ENCODE measurements around the gene RNMT.
A peak's percentile ranks its signal among the peaks of the same experiment; 100 is the strongest.
"Not testable (repeated sequence)": the region's sequence is repeated elsewhere in the genome, so short reads cannot be mapped to it uniquely, and the experiment has no call there.

RNMT gene

GRCh38 chr18:13730481-13730880 lies 4.0 kb downstream of the RNMT start:
- DNase-seq (ENCODE audit: insufficient read length, low spot score) (no peak), FAIRE-seq (no peak)

- FAIRE-seq: no peak
Measured at GRCh38 chr18:13735681-13736080, 9.2 kb downstream of the RNMT start.

GRCh38 chr18:13745696-13746095 lies 19.2 kb downstream of the RNMT start:
- DNase-seq (ENCODE audit: insufficient read length, low spot score) (no peak), FAIRE-seq (no peak)

More at GRCh38 chr18:13735681-13736080, 9.2 kb downstream of the RNMT start:
- no peak for DNase-seq (ENCODE audit: insufficient read length, low spot score)

- DNase-seq (ENCODE audit: insufficient read length, low spot score) (no peak), FAIRE-seq (no peak)
Measured at GRCh38 chr18:13746633-13747032, 20.2 kb downstream of the RNMT start.

GRCh38 chr18:13751599-13751998 lies 25.1 kb downstream of the RNMT start:
- not testable (repeated sequence) for FAIRE-seq; DNase-seq (ENCODE audit: insufficient read length, low spot score)

- DNase-seq (ENCODE audit: insufficient read length, low spot score) (no peak), FAIRE-seq (no peak)
Measured at GRCh38 chr18:13756261-13756660, 29.8 kb downstream of the RNMT start.

GRCh38 chr18:13756671-13757070 lies 30.2 kb downstream of the RNMT start:
- FAIRE-seq (no peak), DNase-seq (ENCODE audit: insufficient read length, low spot score) (no peak)

- FAIRE-seq: peak; percentile 68
- DNase-seq (ENCODE audit: insufficient read length, low spot score): no peak
Measured at GRCh38 chr18:13758622-13759021, 32.1 kb downstream of the RNMT start.

- DNase-seq (ENCODE audit: insufficient read length, low spot score) (no peak), FAIRE-seq (no peak)
Measured at GRCh38 chr18:13760047-13760446, 33.6 kb downstream of the RNMT start.

- DNase-seq (ENCODE audit: insufficient read length, low spot score) (no peak), FAIRE-seq (no peak)
Measured at GRCh38 chr18:13762690-13763439, 36.4 kb downstream of the RNMT start.

GRCh38 chr18:13775058-13775457 lies 48.6 kb downstream of the RNMT start:
- no peak for DNase-seq (ENCODE audit: insufficient read length, low spot score)

GRCh38 chr18:13791181-13791580 lies 64.7 kb downstream of the RNMT start:
- DNase-seq (ENCODE audit: insufficient read length, low spot score) (no peak), FAIRE-seq (no peak)

More at GRCh38 chr18:13775058-13775457, 48.6 kb downstream of the RNMT start:
- FAIRE-seq: no peak

GRCh38 chr18:13793819-13794218 lies 67.3 kb downstream of the RNMT start:
- no peak for FAIRE-seq
- DNase-seq (ENCODE audit: insufficient read length, low spot score): no peak

GRCh38 chr18:13796515-13796914 lies 70.0 kb downstream of the RNMT start:
- DNase-seq (ENCODE audit: insufficient read length, low spot score): no peak
- no peak for FAIRE-seq

- DNase-seq (ENCODE audit: insufficient read length, low spot score): no peak
- FAIRE-seq: no peak
Measured at GRCh38 chr18:13797157-13797611, 70.7 kb downstream of the RNMT start.

GRCh38 chr18:13799396-13799795 lies 72.9 kb downstream of the RNMT start:
- no peak for DNase-seq (ENCODE audit: insufficient read length, low spot score)

GRCh38 chr18:13800505-13801259 lies 74.2 kb downstream of the RNMT start:
- no peak for FAIRE-seq
- no peak for DNase-seq (ENCODE audit: insufficient read length, low spot score)

More at GRCh38 chr18:13799396-13799795, 72.9 kb downstream of the RNMT start:
- FAIRE-seq: no peak

- no peak for DNase-seq (ENCODE audit: insufficient read length, low spot score)
- FAIRE-seq: no peak
Measured at GRCh38 chr18:13801260-13801601, 74.8 kb downstream of the RNMT start.

GRCh38 chr18:13804305-13804704 lies 77.8 kb downstream of the RNMT start:
- DNase-seq (ENCODE audit: insufficient read length, low spot score) (no peak), FAIRE-seq (no peak)

GRCh38 chr18:13808294-13809042 lies 82.0 kb downstream of the RNMT start:
- no peak for DNase-seq (ENCODE audit: insufficient read length, low spot score)
- FAIRE-seq: no peak

- DNase-seq (ENCODE audit: insufficient read length, low spot score) (no peak), FAIRE-seq (no peak)
Measured at GRCh38 chr18:13809043-13809430, 82.6 kb downstream of the RNMT start.
